ENCODE results near the gene GBGT1. TPM values are rescaled to one million over a fixed set of nuclear protein-coding genes. Genes with fewer than 3 reads are reported as not detected.

Gene GBGT1
- total and polyA plus RNA-seq, 2 experiments from 2014 or later, result 3.7 to 22.4 TPM

GRCh38 chr9:133125941-133126696, 37.6 kb downstream of the GBGT1 start:
- Histone ChIP-seq H3F3A (replicated peaks; ENCODE audit: low read depth) (no peaks in the 10 kb centered on the region), H3K4me3 (no peak overlapping the region), H3K79me2 (replicated peaks; ENCODE audit: insufficient read depth) (no peaks in the 10 kb centered on the region), H3K27me3 (ENCODE audit: insufficient read depth) (peaks cover 14% of the 10 kb centered on the region; the same call in 1 of the 2 replicates), H4K20me1 (replicated peaks; ENCODE audit: insufficient read depth) (peaks cover 12% of the 10 kb centered on the region; the same call in 1 of the 2 replicates), H3K36me3 (ENCODE audit: insufficient read depth) (no peaks in the 10 kb centered on the region), H3K4me2 (no peak overlapping the region), H3K27ac (ENCODE audit: low read depth) (no peak overlapping the region), H3K9me2 (ENCODE audit: insufficient read depth) (no peaks in the 10 kb centered on the region), H3K4me1 (ENCODE audit: insufficient read depth) (no peaks in the 10 kb centered on the region), H2AFZ (no peak overlapping the region)
- DNase-seq (ENCODE audit: low spot score), result no peak
- Mint-ChIP-seq H3K4me1 (peaks cover 3% of the 10 kb centered on the region; the same call in 2 of the 3 replicates), H3K4me3 (no peak overlapping the region), H3K27ac (no peak overlapping the region), H3K9me3 (no peaks in the 10 kb centered on the region), H3K27me3 (ENCODE audit: insufficient read depth, low read depth, poor library complexity) (peaks cover 31% of the 10 kb centered on the region), H3K36me3 (ENCODE audit: low read depth) (no peaks in the 10 kb centered on the region; the same call in 2 of the 3 replicates)
- ATAC-seq, result no peak
- no peak for TF ChIP-seq EZH2 (IDR thresholded peaks at IDR 0.05; ENCODE audit: low read depth, unreplicated experiment)
- TF ChIP-seq STAT1 (IDR thresholded peaks at IDR 0.05; ENCODE audit: unreplicated experiment), result no peak
- TF ChIP-seq ZNF462 (CRISPR knock-in tag; IDR thresholded peaks at IDR 0.05), result no peak
- TF ChIP-seq ZNF331 (CRISPR knock-in tag; IDR thresholded peaks at IDR 0.05; ENCODE audit: low read depth), result no peak

GRCh38 chr9:133124907-133125275, 38.8 kb downstream of the GBGT1 start:
- Histone ChIP-seq H3K27ac (ENCODE audit: low read depth) (no peak overlapping the region), H4K20me1 (replicated peaks; ENCODE audit: insufficient read depth) (peaks cover 6% of the 10 kb centered on the region; the same call in 1 of the 2 replicates), H2AFZ (no peak overlapping the region), H3K4me3 (no peak overlapping the region), H3K79me2 (replicated peaks; ENCODE audit: insufficient read depth) (no peaks in the 10 kb centered on the region), H3K9me2 (ENCODE audit: insufficient read depth) (no peaks in the 10 kb centered on the region), H3K36me3 (ENCODE audit: insufficient read depth) (no peaks in the 10 kb centered on the region), H3F3A (replicated peaks; ENCODE audit: low read depth) (no peaks in the 10 kb centered on the region), H3K4me1 (ENCODE audit: insufficient read depth) (no peaks in the 10 kb centered on the region), H3K27me3 (ENCODE audit: insufficient read depth) (peaks cover 16% of the 10 kb centered on the region; the same call in 1 of the 2 replicates), H3K4me2 (no peak overlapping the region)
- no peaks in the 10 kb centered on the region for H3K9me3 Mint-ChIP-seq
- ATAC-seq, result no peak
- H3K36me3 Mint-ChIP-seq (ENCODE audit: low read depth), result no peaks in the 10 kb centered on the region; the same call in 2 of the 3 replicates
- H3K27me3 Mint-ChIP-seq (ENCODE audit: insufficient read depth, low read depth, poor library complexity), result peaks cover 31% of the 10 kb centered on the region
- H3K27ac Mint-ChIP-seq, result no peak overlapping the region
- H3K4me3 Mint-ChIP-seq, result no peak overlapping the region
- no peak for DNase-seq (ENCODE audit: low spot score)
- H3K4me1 Mint-ChIP-seq, result peaks cover 6% of the 10 kb centered on the region
- TF ChIP-seq ZNF462 (CRISPR knock-in tag; IDR thresholded peaks at IDR 0.05), result no peak
- TF ChIP-seq STAT1 (IDR thresholded peaks at IDR 0.05; ENCODE audit: unreplicated experiment), result no peak

All from GM23338 (cell line).